Coronary artery (tissue), 2 donors: Measurements from ENCODE around the gene SYCE1.

ENCODE experiments used
- DNase-seq: peaks from one replicate; pipeline ENCODE4 v3.0.0-alpha.2; 2017; ENCODE audit warnings: low spot score
- H3K27ac ChIP-seq, 2 donors: fragments of 200-600 bp; sonication (generic); one replicate each; pipeline ENCODE4 v1.5.1; 2016 to 2019
- H3K4me3 ChIP-seq: fragments of 200-600 bp; sonication (generic); 2 replicates; pipeline ENCODE4 v1.5.1; 2016; ENCODE audit warnings: mild to moderate bottlenecking, moderate library complexity
- TF ChIP-seq, protein P1 (sequence below): fragments of 200-600 bp; sonication (generic); IDR thresholded peaks from one replicate; pipeline ENCODE4 v1.5.1; 2019; ENCODE audit warnings: antibody characterized with exemption

The SYCE1 gene

DNA sequence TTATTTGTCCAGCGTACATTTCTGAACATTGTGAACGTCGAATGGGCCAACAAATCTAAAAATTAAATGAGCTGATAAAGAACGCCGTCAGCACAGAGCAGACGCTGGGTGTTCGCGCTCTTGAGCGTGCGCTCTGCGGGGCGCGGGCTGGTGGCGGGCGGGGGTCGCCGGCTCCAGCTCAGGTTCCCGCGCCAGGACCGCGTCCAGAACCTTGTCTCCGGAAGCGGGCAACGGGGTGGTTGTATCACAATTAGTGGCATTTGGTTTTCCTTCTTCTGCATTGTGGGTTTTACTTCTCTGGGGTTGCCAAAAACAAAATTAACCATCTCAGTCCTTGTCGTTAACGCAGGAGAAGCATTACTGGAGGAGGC, 35.8 kb downstream of the SYCE1 start:
- DNase-seq = no peak
- no peak overlapping the region for H3K27ac ChIP-seq
- TF ChIP-seq, protein P1, sequence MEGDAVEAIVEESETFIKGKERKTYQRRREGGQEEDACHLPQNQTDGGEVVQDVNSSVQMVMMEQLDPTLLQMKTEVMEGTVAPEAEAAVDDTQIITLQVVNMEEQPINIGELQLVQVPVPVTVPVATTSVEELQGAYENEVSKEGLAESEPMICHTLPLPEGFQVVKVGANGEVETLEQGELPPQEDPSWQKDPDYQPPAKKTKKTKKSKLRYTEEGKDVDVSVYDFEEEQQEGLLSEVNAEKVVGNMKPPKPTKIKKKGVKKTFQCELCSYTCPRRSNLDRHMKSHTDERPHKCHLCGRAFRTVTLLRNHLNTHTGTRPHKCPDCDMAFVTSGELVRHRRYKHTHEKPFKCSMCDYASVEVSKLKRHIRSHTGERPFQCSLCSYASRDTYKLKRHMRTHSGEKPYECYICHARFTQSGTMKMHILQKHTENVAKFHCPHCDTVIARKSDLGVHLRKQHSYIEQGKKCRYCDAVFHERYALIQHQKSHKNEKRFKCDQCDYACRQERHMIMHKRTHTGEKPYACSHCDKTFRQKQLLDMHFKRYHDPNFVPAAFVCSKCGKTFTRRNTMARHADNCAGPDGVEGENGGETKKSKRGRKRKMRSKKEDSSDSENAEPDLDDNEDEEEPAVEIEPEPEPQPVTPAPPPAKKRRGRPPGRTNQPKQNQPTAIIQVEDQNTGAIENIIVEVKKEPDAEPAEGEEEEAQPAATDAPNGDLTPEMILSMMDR = no peak
- H3K4me3 ChIP-seq = peak overlapping the region; percentile 52

DNA sequence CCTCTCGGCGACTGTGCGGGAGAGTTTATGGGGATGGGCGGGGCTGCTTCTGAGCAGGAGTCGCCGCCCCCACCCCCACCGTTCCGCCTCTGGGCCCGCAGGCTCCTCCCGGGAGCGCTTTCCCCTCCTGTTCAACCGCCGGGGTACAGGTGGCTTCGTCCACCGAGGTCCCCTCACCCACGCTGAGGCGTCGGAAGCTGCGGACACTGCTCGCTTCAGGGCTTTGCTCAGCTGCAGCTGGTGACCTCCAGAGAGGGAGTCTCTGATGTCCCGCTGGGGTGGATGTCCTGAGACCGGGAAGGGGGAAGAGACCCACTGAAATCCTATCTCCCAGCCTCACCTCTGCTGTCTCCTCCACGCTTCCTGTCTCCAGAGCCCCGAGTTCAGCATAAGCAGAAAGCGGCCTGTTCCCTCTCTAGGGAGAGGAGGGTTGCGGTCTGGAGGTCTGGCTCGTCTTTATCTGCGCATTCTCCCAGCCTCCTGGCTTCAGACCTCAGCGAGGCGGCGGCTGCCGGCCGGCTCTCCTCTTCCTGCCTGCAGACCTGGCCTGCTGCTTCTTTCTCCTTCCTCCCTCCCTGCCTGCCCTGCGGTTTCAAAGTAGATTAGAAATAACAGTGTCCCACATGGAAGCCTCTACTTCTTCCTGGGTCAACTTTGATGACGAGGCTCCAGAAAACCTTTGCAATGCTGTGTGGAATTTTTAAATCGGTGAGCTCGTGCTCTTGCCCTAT, 36.4 kb downstream of the SYCE1 start:
- peak overlapping the region; percentile 52 for H3K4me3 ChIP-seq
- H3K27ac ChIP-seq = no peak overlapping the region
- DNase-seq = no peak
- TF ChIP-seq, protein P1 = no peak

DNA sequence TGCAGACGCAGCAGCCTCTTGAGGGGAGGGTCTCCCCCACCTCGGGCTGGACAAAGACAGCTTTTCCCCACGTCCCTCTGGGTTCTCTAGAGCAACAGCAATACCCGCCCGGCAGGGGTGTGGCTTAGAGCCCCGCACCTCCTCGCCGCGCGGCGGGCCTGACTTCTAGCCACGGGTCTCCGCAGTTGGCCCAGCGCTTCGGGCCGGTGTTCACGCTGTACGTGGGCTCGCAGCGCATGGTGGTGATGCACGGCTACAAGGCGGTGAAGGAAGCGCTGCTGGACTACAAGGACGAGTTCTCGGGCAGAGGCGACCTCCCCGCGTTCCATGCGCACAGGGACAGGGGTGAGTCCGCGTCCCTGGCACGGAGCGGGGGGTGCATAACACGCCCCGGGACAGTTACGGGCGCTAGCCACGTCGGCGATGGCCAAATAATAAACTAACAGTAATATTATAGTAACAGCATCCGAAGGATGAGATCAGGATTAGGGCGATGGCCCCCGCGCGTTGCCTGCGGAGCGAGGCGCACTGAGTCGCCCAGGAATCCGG, 37.0 kb downstream of the SYCE1 start:
- Histone ChIP-seq H3K4me3 (peak overlapping the region; percentile 52), H3K27ac (no peak overlapping the region)
- TF ChIP-seq, protein P1 = no peak
- no peak for DNase-seq

DNA sequence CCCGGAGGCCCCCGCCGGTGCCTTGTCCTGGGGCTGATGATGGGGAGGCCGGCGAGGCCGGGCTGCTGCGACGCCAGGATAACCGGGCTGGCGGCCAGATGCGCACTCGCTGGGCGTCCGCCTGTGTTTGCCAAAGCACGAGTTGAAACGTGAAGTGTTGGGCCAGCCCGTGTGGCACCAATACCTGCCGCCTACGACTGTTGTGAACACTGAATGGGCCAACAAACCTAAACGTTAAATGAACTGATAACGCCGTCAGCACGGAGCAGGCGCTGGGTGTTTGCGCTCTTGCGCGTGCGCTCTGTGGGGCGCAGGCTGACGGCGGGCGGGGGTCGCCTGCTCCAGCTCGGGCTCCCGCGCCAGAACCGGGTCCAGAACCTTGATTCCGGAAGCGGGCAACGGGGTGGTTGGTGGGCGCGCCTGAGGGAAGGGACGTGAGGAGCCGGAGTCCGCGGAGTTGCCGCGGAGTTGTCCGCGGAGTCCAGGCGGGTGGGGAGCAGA, 37.6 kb downstream of the SYCE1 start:
- H3K27ac ChIP-seq = no peak overlapping the region
- peak overlapping the region; percentile 52 for H3K4me3 ChIP-seq
- TF ChIP-seq, protein P1 = no peak
- no peak for DNase-seq

DNA sequence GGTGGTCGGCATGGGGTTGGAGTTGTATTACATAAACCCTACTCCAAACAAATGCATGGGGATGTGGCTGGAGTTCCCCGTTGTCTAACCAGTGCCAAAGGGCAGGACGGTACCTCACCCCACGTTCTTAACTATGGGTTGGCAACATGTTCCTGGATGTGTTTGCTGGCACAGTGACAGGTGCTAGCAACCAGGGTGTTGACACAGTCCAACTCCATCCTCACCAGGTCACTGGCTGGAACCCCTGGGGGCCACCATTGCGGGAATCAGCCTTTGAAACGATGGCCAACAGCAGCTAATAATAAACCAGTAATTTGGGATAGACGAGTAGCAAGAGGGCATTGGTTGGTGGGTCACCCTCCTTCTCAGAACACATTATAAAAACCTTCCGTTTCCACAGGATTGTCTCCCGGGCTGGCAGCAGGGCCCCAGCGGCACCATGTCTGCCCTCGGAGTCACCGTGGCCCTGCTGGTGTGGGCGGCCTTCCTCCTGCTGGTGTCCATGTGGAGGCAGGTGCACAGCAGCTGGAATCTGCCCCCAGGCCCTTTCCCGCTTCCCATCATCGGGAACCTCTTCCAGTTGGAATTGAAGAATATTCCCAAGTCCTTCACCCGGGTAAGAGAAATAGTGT, 38.3 kb downstream of the SYCE1 start, which contains the start of gene CYP2E1:
CYP2E1 (plus strand) TSS at position 407 of the 632 bp plus-strand sequence; CDS start at position 440, 33 bp downstream.
- TF ChIP-seq, protein P1 = no peak
- H3K27ac ChIP-seq = no peak within 1 kb of the TSS
- H3K4me3 ChIP-seq = peak within 1 kb of the TSS; percentile 52
- no peak for DNase-seq

DNA sequence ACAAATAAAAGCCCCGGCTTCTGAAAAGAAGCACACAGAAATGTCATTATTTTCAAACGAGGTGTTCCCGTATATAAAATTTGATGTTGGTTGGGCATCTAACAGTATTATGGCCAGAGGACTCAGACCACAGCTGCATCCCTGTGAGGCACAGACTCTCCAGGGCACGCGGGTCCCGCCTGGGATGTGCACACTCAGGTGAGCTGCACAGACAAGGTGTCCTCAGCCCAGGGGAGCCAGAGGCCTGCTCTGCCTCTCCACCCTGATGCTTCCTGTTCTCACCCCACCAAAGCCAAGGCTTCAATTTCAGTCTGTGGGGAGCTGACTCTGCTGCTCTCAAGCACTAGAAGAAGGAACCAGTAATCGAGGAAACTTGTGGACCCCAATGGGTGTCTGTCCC, 39.9 kb downstream of the SYCE1 start:
- Histone ChIP-seq H3K4me3 (no peak overlapping the region), H3K27ac (no peak overlapping the region)
- no peak for DNase-seq

More for the DNA sequence above, 39.9 kb downstream of the SYCE1 start:
- TF ChIP-seq, protein P1 = no peak
